GM18951 (cell line): ENCODE results near the gene FTCD.
"Not testable (repeated sequence)": the region's sequence is repeated elsewhere in the genome, so short reads cannot be mapped to it uniquely, and the experiment has no call there.

Experiments
- POLR2A ChIP-seq: IDR thresholded peaks from 4 replicates; pipeline ENCODE4 v1.6.1; 2011; ENCODE audit warnings: mild to moderate bottlenecking; ENCODE audit not compliant: insufficient read length, insufficient read depth; ENCODE audit errors: extremely low read depth
- in situ Hi-C: fragments of 300-500 bp; cut with MboI; formaldehyde crosslinking; loops from one replicate; pipeline ENCODE4 v1.12.0; 2022; ENCODE audit warnings: low sequenced_read_pairs, mixed read lengths, inconsistent platforms; ENCODE audit not compliant: unreplicated experiment

Gene FTCD

DNA sequence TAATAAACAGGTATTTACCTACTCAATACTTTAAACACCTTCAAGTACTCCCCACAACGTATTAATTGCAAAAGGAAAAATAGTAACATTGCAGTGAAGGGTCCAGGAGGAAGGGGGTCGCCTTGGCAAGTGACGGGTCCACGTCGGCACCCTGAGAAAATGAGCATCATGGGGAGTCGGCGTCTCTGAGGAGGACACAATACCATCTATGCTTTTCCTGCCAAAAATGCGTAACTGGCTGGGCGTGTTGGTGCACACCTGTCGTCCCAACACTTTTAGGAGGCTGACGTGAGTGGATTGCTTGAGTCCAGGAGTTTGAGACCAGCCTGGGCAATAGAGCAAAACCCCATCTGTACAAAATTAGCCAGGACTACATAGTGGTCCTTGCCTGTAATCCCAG, 7.3 kb downstream of the FTCD start:
- TF ChIP-seq POLR2A = no peak
- in situ Hi-C loops = no loop called here

DNA sequence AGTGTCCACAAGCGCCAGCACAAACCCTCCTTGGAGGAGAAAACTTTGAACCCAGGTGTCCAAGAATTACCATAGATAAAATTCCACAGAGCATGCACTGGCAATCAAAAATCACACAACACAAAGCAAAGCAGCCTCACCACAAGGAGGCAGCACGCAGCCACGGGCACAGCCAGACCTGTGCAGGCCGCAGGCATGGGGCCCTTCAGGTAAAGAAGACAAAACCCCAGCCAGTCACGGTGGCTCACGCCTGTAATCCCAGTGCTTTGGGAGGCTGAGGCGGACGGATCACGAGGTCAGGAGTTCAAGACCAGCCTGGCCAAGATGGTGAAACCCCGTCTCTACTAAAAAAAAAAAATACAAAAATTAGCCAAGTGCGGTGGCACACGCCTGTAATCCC, 8.0 kb downstream of the FTCD start:
- in situ Hi-C loops = not testable (repeated sequence)

DNA sequence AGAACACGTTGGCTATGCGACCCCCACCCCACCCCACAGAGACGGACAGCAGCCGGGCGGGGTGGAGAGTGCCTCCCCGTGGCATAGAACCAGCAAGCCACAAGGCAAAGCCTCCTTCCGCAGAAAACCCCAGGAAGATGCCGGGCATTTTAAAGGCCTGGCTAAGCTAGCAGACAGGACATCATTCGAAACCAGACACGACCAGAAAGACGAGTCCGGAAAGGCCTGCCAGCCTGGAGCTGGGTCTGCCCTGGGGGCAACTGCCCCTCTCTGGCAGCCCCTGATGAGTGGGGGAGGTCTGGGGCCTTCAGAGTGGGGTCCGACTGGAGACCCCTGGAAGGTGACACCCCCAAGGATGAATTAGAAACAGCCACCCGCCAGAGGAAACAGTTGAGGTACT, 8.5 kb downstream of the FTCD start:
- in situ Hi-C loops = no loop called here
- no peak for TF ChIP-seq POLR2A

DNA sequence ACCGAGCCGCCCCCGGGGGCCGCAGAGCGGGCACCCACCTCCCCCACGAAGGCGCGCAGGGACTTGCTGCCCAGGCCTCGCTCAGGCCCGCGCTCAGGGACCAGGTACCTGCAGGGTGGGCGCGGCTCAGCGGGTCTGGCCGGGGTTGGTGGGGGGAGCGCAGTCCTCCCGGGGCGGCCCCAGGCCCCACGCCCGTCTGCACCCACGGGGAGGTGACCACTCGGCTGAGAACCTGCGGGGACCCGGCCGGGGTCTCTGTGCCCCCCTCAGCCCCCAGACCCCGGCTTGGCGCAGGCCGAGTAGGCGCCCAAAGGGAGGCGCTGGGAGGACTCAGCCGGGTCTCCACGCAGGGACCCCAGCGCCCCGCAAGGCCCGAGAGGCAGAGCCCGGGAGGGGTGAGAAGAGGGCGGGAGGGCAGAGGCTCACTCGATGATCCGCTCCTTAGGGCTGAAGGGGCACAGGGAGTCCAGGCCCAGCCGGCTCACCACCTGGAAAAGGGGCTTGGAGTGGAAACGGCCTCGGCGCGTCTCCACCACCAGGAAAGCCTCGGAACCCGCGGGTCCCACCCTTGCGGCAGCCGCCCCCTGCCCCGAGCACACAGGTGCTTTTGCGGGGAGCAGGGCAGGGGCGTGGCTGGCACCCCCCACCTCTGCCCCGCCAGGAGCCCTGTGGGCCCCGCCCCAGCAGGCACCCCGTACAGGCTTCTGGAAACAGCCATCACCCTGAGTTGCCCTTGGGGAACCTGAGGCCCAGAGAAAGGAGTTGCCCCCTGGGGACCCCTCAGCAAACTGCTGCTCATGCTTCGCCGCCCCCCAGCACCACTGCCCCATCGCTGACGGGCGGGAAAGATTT, 9.3 kb downstream of the FTCD start:
- in situ Hi-C loops = no loop called here

DNA sequence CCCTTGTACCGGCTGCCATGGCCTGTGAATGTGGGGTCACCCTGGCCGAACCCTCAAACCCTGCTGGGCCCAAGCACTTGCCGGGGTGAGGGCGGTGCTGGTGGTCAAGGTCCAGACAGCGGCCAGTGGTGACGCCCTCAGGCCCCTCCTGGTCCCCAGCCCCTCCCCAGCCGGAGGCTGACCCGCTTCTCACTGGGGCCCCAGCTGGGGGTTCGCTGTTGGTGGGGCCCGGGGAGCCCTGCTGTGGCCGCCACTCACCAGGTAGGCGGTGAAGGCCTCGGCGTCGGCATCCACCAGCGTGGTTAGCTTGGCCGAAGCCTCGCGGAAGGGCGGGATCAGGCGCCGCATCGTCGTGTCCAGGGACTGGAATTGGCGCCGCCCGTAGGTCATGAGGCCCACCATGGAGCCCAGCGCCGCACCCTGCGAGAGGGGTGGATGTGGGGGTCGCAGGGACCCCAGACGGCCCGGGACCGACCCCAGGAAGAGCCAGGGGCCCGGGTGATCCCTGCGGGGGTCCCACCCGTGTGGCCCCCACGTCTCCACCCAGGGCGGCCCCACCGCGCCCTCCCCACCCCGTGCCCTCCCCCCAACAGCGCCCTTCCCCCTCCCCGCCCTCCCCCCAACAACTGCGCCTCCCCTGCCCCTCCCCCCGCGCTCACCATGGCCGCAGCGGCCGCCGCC, 10.1 kb downstream of the FTCD start:
- TF ChIP-seq POLR2A = no peak
- in situ Hi-C loops = no loop called here

More for the DNA sequence above, 9.3 kb downstream of the FTCD start:
- no peak for TF ChIP-seq POLR2A

DNA sequence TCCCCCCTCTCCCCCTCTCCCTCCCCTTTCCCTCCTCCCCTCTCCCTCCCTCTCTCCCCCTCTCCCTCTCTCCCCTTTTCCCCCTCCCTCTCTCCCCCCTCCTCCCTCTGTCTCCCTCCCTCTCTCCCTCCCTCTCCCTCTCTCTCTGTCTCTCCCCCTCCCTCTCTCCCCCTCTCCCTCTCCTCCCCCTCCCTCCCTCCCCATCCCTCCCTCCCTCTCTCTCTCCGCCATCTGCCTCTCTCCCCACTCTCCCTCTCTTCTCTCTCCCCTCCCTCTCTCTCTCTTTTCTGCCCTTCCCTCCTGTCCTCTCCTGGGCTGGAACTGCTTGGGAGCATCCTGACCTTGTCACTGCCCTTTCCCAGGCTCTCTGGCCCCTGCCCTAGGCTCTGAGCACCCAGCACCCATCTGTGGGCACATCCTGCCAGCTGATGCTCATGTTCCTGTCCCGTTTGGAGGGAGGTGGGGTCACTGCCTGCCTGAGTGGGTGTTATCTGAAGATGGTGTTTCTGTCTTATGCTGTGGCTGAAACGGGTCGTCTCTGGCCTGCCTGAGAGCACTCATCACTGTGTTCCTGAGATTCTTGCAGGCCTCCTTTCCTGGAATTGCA, 10.8 kb downstream of the FTCD start:
- in situ Hi-C loops = no loop called here
- no peak for TF ChIP-seq POLR2A

DNA sequence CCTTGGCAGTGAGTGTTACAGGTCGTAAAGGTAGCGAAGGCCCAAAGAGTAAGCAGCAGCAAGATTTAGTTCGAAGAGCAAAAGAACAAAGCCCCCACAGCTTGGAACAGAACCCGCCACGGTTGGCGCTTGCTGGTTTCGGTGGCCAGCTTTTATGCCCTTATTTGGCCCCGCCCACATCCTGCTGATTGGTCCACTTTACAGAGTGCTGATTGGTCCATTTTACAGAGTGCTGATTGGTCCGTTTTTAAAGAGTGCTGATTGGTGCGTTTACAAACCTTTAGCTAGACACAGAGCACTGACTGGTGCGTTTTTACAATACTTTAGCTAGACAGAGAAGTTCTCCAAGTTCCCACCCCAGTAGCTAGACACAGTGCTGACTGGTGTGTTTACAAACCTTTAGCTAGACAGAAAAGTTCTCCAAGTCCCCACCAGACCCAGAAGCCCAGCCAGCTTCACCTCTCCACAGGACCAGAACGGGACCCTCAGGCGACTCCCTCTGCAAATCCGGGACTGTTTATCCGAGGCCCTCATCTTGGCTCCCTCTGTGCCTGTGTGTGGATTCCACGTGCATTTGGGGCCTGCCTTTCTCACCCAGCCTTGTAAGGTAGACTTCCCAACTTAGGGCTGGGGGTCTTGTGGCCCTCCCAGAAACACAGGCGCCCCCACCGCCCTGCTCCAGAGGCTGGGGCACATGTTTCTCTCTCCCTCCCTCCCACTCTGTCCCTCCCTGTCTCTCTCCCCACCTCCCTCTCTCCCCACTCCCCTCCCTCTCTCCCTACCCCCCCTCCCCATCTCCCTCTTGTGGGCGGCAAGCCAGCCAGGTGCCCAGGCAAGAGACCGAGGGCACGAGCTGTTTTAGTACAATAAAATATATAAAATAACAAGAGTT, 12.6 kb downstream of the FTCD start:
- TF ChIP-seq POLR2A = no peak
- in situ Hi-C loops = no loop called here

DNA sequence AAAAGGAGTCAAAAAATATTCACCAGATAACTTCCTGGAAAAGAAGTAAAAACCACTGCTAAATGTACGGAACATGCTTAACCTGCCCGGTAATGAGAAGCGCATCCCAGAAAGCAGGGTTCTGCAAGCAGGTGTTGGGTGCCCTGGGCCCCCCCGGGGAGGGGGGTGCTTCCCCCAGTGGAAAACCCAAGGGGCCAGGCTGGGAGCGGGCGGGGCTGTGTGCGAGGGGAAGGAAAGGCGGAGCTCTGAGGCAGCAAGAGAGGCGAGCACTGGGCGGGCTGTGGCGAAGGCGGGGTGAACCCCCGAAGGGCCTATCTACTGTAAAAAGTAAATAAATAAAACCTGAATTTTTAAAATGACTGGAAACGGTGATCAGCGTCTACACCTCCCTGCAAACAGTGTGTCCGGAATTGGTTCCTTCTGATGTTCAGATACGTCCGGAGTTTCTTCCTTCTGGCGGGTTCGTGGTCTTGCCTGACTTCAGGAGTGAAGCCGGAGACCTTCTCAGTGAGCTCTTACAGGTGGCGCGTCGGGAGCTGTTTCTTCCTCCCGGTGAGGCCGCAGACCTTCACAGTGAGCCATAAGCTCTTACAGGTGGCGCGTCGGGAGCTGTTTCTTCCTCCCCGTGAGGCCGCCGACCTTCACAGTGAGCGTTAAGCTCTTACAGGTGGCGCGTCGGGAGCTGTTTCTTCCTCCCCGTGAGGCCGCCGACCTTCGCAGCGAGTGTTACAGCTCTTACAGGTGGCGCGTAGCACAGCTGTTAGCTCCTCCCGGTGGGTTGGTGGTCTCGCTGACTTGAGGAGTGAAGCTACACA, 13.4 kb downstream of the FTCD start:
- no peak for TF ChIP-seq POLR2A
- in situ Hi-C loops = no loop called here

DNA sequence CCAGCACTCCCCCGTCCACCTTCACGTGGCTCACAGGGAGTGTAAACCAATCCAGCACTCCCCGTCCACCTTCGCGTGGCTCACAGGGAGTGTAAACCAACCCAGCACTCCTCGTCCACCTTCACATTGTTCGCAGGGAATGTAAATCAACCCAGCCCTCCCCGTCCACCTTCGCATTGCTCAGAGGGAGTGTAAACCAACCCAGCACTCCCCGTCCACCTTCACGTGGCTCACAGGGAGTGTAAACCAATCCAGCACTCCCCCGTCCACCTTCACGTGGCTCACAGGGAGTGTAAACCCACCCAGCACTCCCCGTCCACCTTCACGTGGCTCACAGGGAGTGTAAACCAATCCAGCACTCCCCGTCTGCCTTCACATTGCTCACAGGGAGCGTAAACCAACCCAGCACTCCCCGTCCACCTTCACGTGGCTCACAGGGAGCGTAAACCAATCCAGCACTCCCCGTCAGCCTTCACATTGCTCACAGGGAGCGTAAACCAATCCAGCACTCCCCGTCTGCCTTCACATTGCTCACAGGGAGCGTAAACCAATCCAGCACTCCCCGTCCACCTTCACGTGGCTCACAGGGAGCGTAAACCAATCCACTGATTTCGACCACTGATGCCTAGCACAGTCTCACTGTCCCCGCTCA, 14.9 kb downstream of the FTCD start:
- in situ Hi-C loops = not testable (repeated sequence)

DNA sequence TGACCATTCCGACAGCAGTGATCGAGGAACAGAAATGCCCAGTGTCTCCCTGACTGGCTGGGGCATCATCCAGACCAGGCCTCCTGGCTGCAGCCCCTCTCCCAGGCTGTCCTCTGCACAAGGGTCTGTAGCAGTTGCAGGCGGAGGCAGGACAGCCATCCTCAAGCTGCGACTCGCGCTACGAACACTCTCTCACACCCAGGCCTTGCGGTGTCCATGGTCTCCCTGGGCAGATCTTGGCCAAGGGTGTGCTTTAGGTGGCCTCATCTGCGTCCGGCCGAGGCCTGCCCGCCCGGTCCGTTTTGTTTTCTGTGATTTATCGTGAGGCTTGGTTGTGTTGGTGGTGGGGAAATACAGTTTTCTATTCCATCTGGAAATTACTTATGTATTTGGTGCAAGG, 15.7 kb downstream of the FTCD start:
- in situ Hi-C loops = no loop called here
- no peak for TF ChIP-seq POLR2A

DNA sequence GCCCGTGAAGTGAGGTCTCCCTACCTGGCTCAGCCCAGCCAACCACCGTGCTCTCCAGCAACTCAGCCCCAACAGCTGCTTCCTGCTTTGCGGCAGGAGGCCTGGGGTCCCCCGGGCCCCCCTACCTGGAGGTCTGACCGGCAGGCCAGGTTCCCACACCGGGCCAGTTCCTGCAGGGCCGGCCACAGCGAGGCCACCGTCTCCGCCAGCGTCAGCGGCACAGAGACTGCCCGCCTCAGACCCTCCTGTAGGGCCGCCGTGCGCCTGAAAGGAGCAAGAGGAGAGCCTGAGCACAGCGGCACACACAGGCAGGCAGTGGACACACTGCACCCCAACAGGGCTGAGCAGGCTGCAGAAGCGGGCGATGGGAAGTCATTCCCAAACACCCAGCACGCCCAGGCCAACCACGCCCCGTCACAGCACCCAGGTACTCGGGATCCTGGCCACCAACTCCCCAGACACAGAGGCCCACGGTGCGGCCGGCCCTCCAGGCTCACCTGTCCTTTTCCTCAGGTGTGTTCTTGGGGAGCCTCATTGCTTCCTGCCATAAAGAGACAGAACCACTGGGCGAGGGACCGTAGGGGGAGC, 16.9 kb downstream of the FTCD start:
- no peak for TF ChIP-seq POLR2A
- in situ Hi-C loops = no loop called here

DNA sequence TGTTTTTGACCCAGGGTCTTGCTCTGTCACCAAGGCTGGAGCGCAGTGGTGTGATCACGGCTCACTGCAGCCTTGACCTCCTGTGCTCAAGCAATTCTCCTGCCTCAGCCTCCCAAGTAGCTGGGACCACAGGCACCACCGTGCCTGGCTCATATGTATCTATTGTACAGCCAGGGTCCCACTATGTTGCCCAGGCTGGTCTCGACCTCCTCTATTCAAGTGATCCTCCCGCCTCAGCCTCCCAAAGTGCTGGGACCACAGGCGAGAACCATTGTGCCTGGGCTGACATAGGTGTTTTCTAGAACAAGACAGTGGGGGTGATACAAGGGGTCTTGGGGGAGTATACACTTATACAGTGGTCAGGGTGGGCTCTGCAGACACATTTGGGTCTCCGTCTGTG, 17.5 kb downstream of the FTCD start:
- no peak for TF ChIP-seq POLR2A

More for the DNA sequence above, 17.5 kb downstream of the FTCD start:
- in situ Hi-C loops = no loop called here
